ENCODE results near the gene PSAP. TPM values are rescaled to one million over a fixed set of nuclear protein-coding genes. Genes with fewer than 3 reads are reported as not detected.
A peak's percentile ranks its signal among the peaks of the same experiment; 100 is the strongest.

PSAP gene
- total and polyA plus RNA-seq, 4 experiments from 2014 or later = 248 to 611 (median 324) TPM

- H3K4me1 Mint-ChIP-seq = peaks cover 0 to 6% (median 3%) of the 10 kb centered on the region in 4 donors
- peaks cover 0 to 2% (median 0%) of the 10 kb centered on the region in 8 donors for H3K9me3 Mint-ChIP-seq
- no peaks in the 10 kb centered on the region for H3K27me3 Mint-ChIP-seq
- Histone ChIP-seq H3K4me3 (ENCODE audit: low read length in 2 of 2) (no peak overlapping the region), H3K36me3 (ENCODE audit: insufficient read depth, low read length) (no peaks in the 10 kb centered on the region), H3K4me1 (ENCODE audit: insufficient read depth, low read length) (no peaks in the 10 kb centered on the region), H3K9me3 (ENCODE audit: control insufficient read depth in 1 of 2, low read length in 2 of 2) (no peaks in the 10 kb centered on the region), H3K27ac (ENCODE audit: low read depth, low read length) (no peak overlapping the region), H3K27me3 (ENCODE audit: insufficient read depth, low read length) (no peaks in the 10 kb centered on the region)
- no peak overlapping the region for H3K27ac Mint-ChIP-seq
- DNase-seq = no peak
- ChIA-PET CTCF (ENCODE audit: partially characterized antibody) (no interaction called here), POLR2A (ENCODE audit: partially characterized antibody) (no interaction called here)
- no peak overlapping the region for H3K4me3 Mint-ChIP-seq
- intact Hi-C loops (cut with micrococcal nuclease) = no loop called here
- H3K36me3 Mint-ChIP-seq = peaks cover 0 to 8% of the 10 kb centered on the region in 2 donors
Observed at GRCh38 chr10:71799112-71799511, 51.9 kb downstream of the PSAP start.

GRCh38 chr10:71798308-71798624 lies 52.8 kb downstream of the PSAP start:
- Histone ChIP-seq H3K9me3 (ENCODE audit: control insufficient read depth in 1 of 2, low read length in 2 of 2) (no peaks in the 10 kb centered on the region), H3K27ac (ENCODE audit: low read depth, low read length) (no peak overlapping the region), H3K4me1 (ENCODE audit: insufficient read depth, low read length) (no peaks in the 10 kb centered on the region), H3K36me3 (ENCODE audit: insufficient read depth, low read length) (no peaks in the 10 kb centered on the region), H3K4me3 (ENCODE audit: low read length in 2 of 2) (no peak overlapping the region), H3K27me3 (ENCODE audit: insufficient read depth, low read length) (no peaks in the 10 kb centered on the region)
- intact Hi-C loops (cut with micrococcal nuclease) = no loop called here
- no peak for DNase-seq
- Mint-ChIP-seq H3K27ac (no peak overlapping the region), H3K9me3 (peaks cover 0 to 2% (median 0%) of the 10 kb centered on the region in 8 donors), H3K4me3 (no peak overlapping the region), H3K27me3 (no peaks in the 10 kb centered on the region), H3K36me3 (peaks cover 0 to 8% of the 10 kb centered on the region in 2 donors), H3K4me1 (peaks cover 0 to 6% (median 3%) of the 10 kb centered on the region in 4 donors)
- ChIA-PET POLR2A (ENCODE audit: partially characterized antibody) (no interaction called here), CTCF (ENCODE audit: partially characterized antibody) (no interaction called here)

- Mint-ChIP-seq H3K27ac (no peak overlapping the region), H3K9me3 (peaks cover 0 to 2% (median 0%) of the 10 kb centered on the region in 8 donors), H3K36me3 (peaks cover 0 to 8% of the 10 kb centered on the region in 2 donors), H3K4me3 (no peak overlapping the region), H3K4me1 (peaks cover 0 to 6% (median 3%) of the 10 kb centered on the region in 4 donors), H3K27me3 (no peaks in the 10 kb centered on the region)
- DNase-seq = no peak
- ChIA-PET POLR2A (ENCODE audit: partially characterized antibody) (no interaction called here), CTCF (ENCODE audit: partially characterized antibody) (no interaction called here)
- intact Hi-C loops (cut with micrococcal nuclease) = no loop called here
- H3K36me3 ChIP-seq (ENCODE audit: insufficient read depth, low read length) = no peaks in the 10 kb centered on the region
- H3K27ac ChIP-seq (ENCODE audit: low read depth, low read length) = no peak overlapping the region
- H3K4me3 ChIP-seq (ENCODE audit: low read length in 2 of 2) = no peak overlapping the region
- no peaks in the 10 kb centered on the region for H3K9me3 ChIP-seq (ENCODE audit: control insufficient read depth in 1 of 2, low read length in 2 of 2)
- H3K4me1 ChIP-seq (ENCODE audit: insufficient read depth, low read length) = no peaks in the 10 kb centered on the region
- no peaks in the 10 kb centered on the region for H3K27me3 ChIP-seq (ENCODE audit: insufficient read depth, low read length)
Observed at GRCh38 chr10:71797533-71798307, 53.3 kb downstream of the PSAP start.

GRCh38 chr10:71796749-71797405 lies 54.2 kb downstream of the PSAP start:
- Histone ChIP-seq H3K9me3 (ENCODE audit: control insufficient read depth in 1 of 2, low read length in 2 of 2) (no peaks in the 10 kb centered on the region), H3K27me3 (ENCODE audit: insufficient read depth, low read length) (no peaks in the 10 kb centered on the region), H3K4me1 (ENCODE audit: insufficient read depth, low read length) (no peaks in the 10 kb centered on the region), H3K27ac (ENCODE audit: low read depth, low read length) (no peak overlapping the region), H3K36me3 (ENCODE audit: insufficient read depth, low read length) (no peaks in the 10 kb centered on the region), H3K4me3 (ENCODE audit: low read length in 2 of 2) (no peak overlapping the region)
- ChIA-PET CTCF (ENCODE audit: partially characterized antibody) (no interaction called here), POLR2A (ENCODE audit: partially characterized antibody) (no interaction called here)
- H3K9me3 Mint-ChIP-seq = peaks cover 0 to 2% (median 0%) of the 10 kb centered on the region in 8 donors
- no peak overlapping the region for H3K4me3 Mint-ChIP-seq
- DNase-seq = no peak
- peak overlapping the region in 2 of 7 donors; percentile 31 to 61 for H3K27ac Mint-ChIP-seq
- peaks cover 0 to 8% of the 10 kb centered on the region in 2 donors for H3K36me3 Mint-ChIP-seq
- no peaks in the 10 kb centered on the region for H3K27me3 Mint-ChIP-seq
- peaks cover 0 to 6% (median 3%) of the 10 kb centered on the region in 4 donors for H3K4me1 Mint-ChIP-seq
- intact Hi-C loops (cut with micrococcal nuclease) = no loop called here

- DNase-seq = no peak
- H3K9me3 Mint-ChIP-seq = peaks cover 0 to 2% (median 0%) of the 10 kb centered on the region in 8 donors
- intact Hi-C loops (cut with micrococcal nuclease) = no loop called here
- no peaks in the 10 kb centered on the region for H3K9me3 ChIP-seq (ENCODE audit: control insufficient read depth in 1 of 2, low read length in 2 of 2)
- no peak overlapping the region for H3K4me3 Mint-ChIP-seq
- H3K4me1 ChIP-seq (ENCODE audit: insufficient read depth, low read length) = no peaks in the 10 kb centered on the region
- no peak overlapping the region for H3K27ac Mint-ChIP-seq
- ChIA-PET POLR2A (ENCODE audit: partially characterized antibody) (no interaction called here), CTCF (ENCODE audit: partially characterized antibody) (interaction anchor here (0.6 to 1.2 kb wide), 2 partner anchors 87 to 195 kb away, joined by 3 to 5 read pairs; no protein-coding TSS in a partner anchor)
- H3K36me3 ChIP-seq (ENCODE audit: insufficient read depth, low read length) = no peaks in the 10 kb centered on the region
- no peaks in the 10 kb centered on the region for H3K27me3 Mint-ChIP-seq
- no peaks in the 10 kb centered on the region for H3K27me3 ChIP-seq (ENCODE audit: insufficient read depth, low read length)
- H3K4me1 Mint-ChIP-seq = peaks cover 0 to 6% (median 4%) of the 10 kb centered on the region in 4 donors
- no peak overlapping the region for H3K27ac ChIP-seq (ENCODE audit: low read depth, low read length)
- H3K4me3 ChIP-seq (ENCODE audit: low read length in 2 of 2) = no peak overlapping the region
- peaks cover 0 to 8% of the 10 kb centered on the region in 2 donors for H3K36me3 Mint-ChIP-seq
Observed at GRCh38 chr10:71795248-71795647, 55.8 kb downstream of the PSAP start.

- no peak overlapping the region for H3K4me3 ChIP-seq (ENCODE audit: low read length in 2 of 2)
Observed at GRCh38 chr10:71790749-71791440, 60.2 kb downstream of the PSAP start.

GRCh38 chr10:71789871-71790270 lies 61.2 kb downstream of the PSAP start:
- no peaks in the 10 kb centered on the region for H3K9me3 ChIP-seq (ENCODE audit: control insufficient read depth in 1 of 2, low read length in 2 of 2)
- H3K27ac ChIP-seq (ENCODE audit: low read depth, low read length) = no peak overlapping the region
- Mint-ChIP-seq H3K4me1 (peaks cover 0 to 1% (median 0%) of the 10 kb centered on the region in 4 donors), H3K27ac (no peak overlapping the region), H3K36me3 (peaks cover 0 to 3% of the 10 kb centered on the region in 2 donors), H3K4me3 (no peak overlapping the region), H3K27me3 (no peaks in the 10 kb centered on the region), H3K9me3 (peaks cover 0 to 2% (median 0%) of the 10 kb centered on the region in 8 donors)
- H3K36me3 ChIP-seq (ENCODE audit: insufficient read depth, low read length) = no peaks in the 10 kb centered on the region
- no peaks in the 10 kb centered on the region for H3K4me1 ChIP-seq (ENCODE audit: insufficient read depth, low read length)
- ChIA-PET CTCF (ENCODE audit: partially characterized antibody) (no interaction called here), POLR2A (ENCODE audit: partially characterized antibody) (no interaction called here)
- DNase-seq = no peak
- intact Hi-C loops (cut with micrococcal nuclease) = no loop called here
- no peaks in the 10 kb centered on the region for H3K27me3 ChIP-seq (ENCODE audit: insufficient read depth, low read length)
- H3K4me3 ChIP-seq (ENCODE audit: low read length in 2 of 2) = no peak overlapping the region

More at GRCh38 chr10:71790749-71791440, 60.2 kb downstream of the PSAP start:
- H3K36me3 ChIP-seq (ENCODE audit: insufficient read depth, low read length) = no peaks in the 10 kb centered on the region
- intact Hi-C loops (cut with micrococcal nuclease) = no loop called here
- ChIA-PET CTCF (ENCODE audit: partially characterized antibody) (interaction anchor here (1.5 kb wide), 1 partner anchor 18 kb away, joined by 5 read pairs; the partner anchor contains the start of gene VSIR), POLR2A (ENCODE audit: partially characterized antibody) (no interaction called here)
- DNase-seq = no peak
- Mint-ChIP-seq H3K4me3 (no peak overlapping the region), H3K36me3 (peaks cover 0 to 8% of the 10 kb centered on the region in 2 donors), H3K27me3 (no peaks in the 10 kb centered on the region), H3K9me3 (peaks cover 0 to 2% (median 0%) of the 10 kb centered on the region in 8 donors), H3K27ac (no peak overlapping the region), H3K4me1 (peaks cover 0 to 1% (median 0%) of the 10 kb centered on the region in 4 donors)
- H3K27ac ChIP-seq (ENCODE audit: low read depth, low read length) = no peak overlapping the region
- H3K9me3 ChIP-seq (ENCODE audit: control insufficient read depth in 1 of 2, low read length in 2 of 2) = no peaks in the 10 kb centered on the region
- no peaks in the 10 kb centered on the region for H3K27me3 ChIP-seq (ENCODE audit: insufficient read depth, low read length)
- no peaks in the 10 kb centered on the region for H3K4me1 ChIP-seq (ENCODE audit: insufficient read depth, low read length)
